Endothelial cell of umbilical vein (primary cell): Measurements from ENCODE around the gene TENT4B.

Source experiments
- CTCF ChIP-seq, 2 donors: IDR thresholded peaks; 1 replicate in 1 of 2; 2 replicates in 1 of 2; pipeline ENCODE4 v1.5.1; 2011; ENCODE audit warnings: low read length in 2 of 2, mild to moderate bottlenecking in 2 of 2, moderate library complexity in 2 of 2, control low read depth in 1 of 2, inconsistent platforms in 1 of 2, low read depth in 1 of 2; ENCODE audit not compliant: insufficient read depth in 1 of 2; ENCODE audit errors: extremely low read depth in 1 of 2
- POLR2A ChIP-seq: IDR thresholded peaks from 2 replicates; pipeline ENCODE4 v1.6.1; 2012; ENCODE audit warnings: low read depth, mild to moderate bottlenecking, control low read depth, low read length

DNA sequence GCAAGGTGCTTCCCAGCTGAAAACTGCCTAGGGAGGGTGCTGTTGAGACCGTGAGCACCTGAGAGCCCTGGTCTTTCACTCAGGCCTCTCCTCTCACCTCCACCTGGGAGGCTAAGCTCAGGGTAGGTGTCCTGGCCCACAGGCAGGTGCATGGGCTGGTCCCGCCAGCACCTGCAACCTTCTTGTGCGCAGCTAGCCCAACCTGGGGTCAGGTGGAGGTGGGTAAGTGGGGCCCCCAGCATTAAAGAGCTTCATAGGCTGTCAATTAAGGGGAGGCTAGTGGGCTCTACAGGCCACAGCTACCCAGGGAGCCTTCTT, 122.0 kb downstream of the TENT4B start:
- TF ChIP-seq POLR2A (no peak), CTCF (IDR thresholded peaks at IDR 0.05; ENCODE audit: extremely low read depth in 1 of 2, insufficient read depth in 1 of 2, low read depth in 1 of 2, low read length in 2 of 2) (no peak)
